DOHH2 (cell line): ENCODE data around the gene FOXA1.

Experiments
- CTCF ChIP-seq: fragments of 200-600 bp; sonication (generic); IDR thresholded peaks from one replicate; pipeline ENCODE4 v1.5.1; 2014; ENCODE audit warnings: antibody characterized with exemption, mild to moderate bottlenecking, low read depth, low read length; ENCODE audit not compliant: poor library complexity, severe bottlenecking
- EZH2phosphoT487 ChIP-seq: fragments of 200-600 bp; sonication (generic); IDR thresholded peaks from 2 replicates; pipeline ENCODE4 v1.6.1; 2017; ENCODE audit warnings: borderline replicate concordance, mild to moderate bottlenecking, antibody characterized with exemption, low read length, moderate library complexity, mixed read lengths

GRCh38 chr14:37623426-37623951, 28.4 kb upstream of the FOXA1 start:
- TF ChIP-seq EZH2phosphoT487 (no peak), CTCF (no peak)
